Smooth muscle cell (in vitro differentiated cells): ENCODE results near the gene CDK17. TPM values are rescaled to one million over a fixed set of nuclear protein-coding genes. Genes with fewer than 3 reads are reported as not detected.

ENCODE experiments used
- DNase-seq: peaks from one replicate; lab custom pipeline; 2025; ENCODE audit not compliant: unreplicated experiment; lab: John Stamatoyannopoulos, UW
- H2AFZ ChIP-seq: fragments of 200-600 bp; sonication (generic); 2 replicates; pipeline ENCODE4 v1.6.0; 2016; ENCODE audit warnings: antibody characterized with exemption, low read depth, mild to moderate bottlenecking
- H3F3A ChIP-seq: fragments of 200-600 bp; sonication (generic); 2 replicates; pipeline ENCODE4 v1.6.0; 2017; ENCODE audit warnings: antibody characterized with exemption, low read depth
- H3K27ac ChIP-seq: fragments of 200-600 bp; sonication (generic); 2 replicates; pipeline ENCODE4 v1.5.1; 2016; ENCODE audit warnings: low read depth, mild to moderate bottlenecking
- H3K27me3 ChIP-seq: fragments of 200-600 bp; sonication (generic); 2 replicates; pipeline ENCODE4 v1.6.1; 2016; ENCODE audit warnings: low read depth, mild to moderate bottlenecking
- H3K36me3 ChIP-seq: fragments of 200-600 bp; sonication (generic); 2 replicates; pipeline ENCODE4 v1.5.1; 2016; ENCODE audit warnings: low read depth
- H3K4me1 ChIP-seq: fragments of 200-600 bp; sonication (generic); 2 replicates; pipeline ENCODE4 v1.5.1; 2016; ENCODE audit warnings: low read depth
- H3K4me2 ChIP-seq: fragments of 200-600 bp; sonication (generic); 2 replicates; pipeline ENCODE4 v1.6.0; 2016; ENCODE audit warnings: mild to moderate bottlenecking
- H3K4me3 ChIP-seq: fragments of 200-600 bp; sonication (generic); 2 replicates; pipeline ENCODE4 v1.5.1; 2016; ENCODE audit warnings: mild to moderate bottlenecking
- H3K79me2 ChIP-seq: fragments of 200-600 bp; sonication (generic); 2 replicates; pipeline ENCODE4 v1.6.0; 2016; ENCODE audit warnings: low read depth, mild to moderate bottlenecking
- H3K9ac ChIP-seq: fragments of 200-600 bp; sonication (generic); 2 replicates; pipeline ENCODE4 v1.6.0; 2016; ENCODE audit warnings: low read depth
- H3K9me3 ChIP-seq: fragments of 200-600 bp; sonication (generic); replicated peaks from 2 replicates; pipeline ENCODE4 v1.5.1; 2016; ENCODE audit warnings: low read depth
- H4K20me1 ChIP-seq: fragments of 200-600 bp; sonication (generic); 2 replicates; pipeline ENCODE4 v1.6.0; 2016; ENCODE audit warnings: low read depth
- WGBS: methylation state at CpG from one replicate; pipeline ENCODE4 v1.1.7; 2016; ENCODE audit warnings: low lambda C conversion rate; 5-methylcytosine and 5-hydroxymethylcytosine counted together
- polyA plus RNA-seq: library from polyadenylated mRNA; unstranded; fragments of >200 nt; fragmentation: Nextera tagmentation; extraction: Ambion mirVana; gene quantifications from 2 replicates; pipeline ENCODE4 v1.2.1, GENCODE V29; 2016
- total RNA-seq: library from RNA; depleted of rRNA; stranded (reverse); fragments of >200 nt; gene quantifications from 2 replicates; pipeline ENCODE4 v1.2.3, GENCODE V29; 2014
- TF ChIP-seq, protein P1 (sequence below): fragments of 200-600 bp; sonication (generic); IDR thresholded peaks from 2 replicates; pipeline ENCODE4 v1.5.1; 2017; ENCODE audit warnings: borderline replicate concordance, mild to moderate bottlenecking, antibody characterized with exemption; ENCODE audit not compliant: insufficient read depth, poor library complexity, severe bottlenecking

CDK17 gene
- total and polyA plus RNA-seq, 2 experiments from 2014 or later = 16.0 to 49.8 TPM

DNA sequence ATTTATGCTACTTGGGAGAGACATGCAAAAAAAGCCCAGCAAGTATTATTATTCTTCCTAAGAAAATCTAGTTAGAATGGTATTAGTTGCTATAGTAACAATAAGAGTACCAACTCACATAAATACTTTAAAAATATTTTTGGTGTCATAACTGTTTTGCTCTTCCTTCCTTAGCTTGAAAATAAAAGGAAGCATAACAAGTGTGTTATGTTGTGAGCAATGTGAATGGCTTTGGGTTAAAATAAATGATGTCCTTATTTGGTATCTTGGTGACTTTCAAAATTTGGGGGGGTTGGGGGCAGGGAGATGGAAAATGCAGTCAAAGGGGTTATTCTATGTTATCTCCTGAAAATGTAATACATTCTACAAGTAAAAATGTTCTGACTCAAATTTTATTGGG is 115.1 kb downstream of the CDK17 start:
- H3K36me3 ChIP-seq = peaks cover 51% of the 10 kb centered on the region
- TF ChIP-seq, protein P1, sequence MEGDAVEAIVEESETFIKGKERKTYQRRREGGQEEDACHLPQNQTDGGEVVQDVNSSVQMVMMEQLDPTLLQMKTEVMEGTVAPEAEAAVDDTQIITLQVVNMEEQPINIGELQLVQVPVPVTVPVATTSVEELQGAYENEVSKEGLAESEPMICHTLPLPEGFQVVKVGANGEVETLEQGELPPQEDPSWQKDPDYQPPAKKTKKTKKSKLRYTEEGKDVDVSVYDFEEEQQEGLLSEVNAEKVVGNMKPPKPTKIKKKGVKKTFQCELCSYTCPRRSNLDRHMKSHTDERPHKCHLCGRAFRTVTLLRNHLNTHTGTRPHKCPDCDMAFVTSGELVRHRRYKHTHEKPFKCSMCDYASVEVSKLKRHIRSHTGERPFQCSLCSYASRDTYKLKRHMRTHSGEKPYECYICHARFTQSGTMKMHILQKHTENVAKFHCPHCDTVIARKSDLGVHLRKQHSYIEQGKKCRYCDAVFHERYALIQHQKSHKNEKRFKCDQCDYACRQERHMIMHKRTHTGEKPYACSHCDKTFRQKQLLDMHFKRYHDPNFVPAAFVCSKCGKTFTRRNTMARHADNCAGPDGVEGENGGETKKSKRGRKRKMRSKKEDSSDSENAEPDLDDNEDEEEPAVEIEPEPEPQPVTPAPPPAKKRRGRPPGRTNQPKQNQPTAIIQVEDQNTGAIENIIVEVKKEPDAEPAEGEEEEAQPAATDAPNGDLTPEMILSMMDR = no peak

DNA sequence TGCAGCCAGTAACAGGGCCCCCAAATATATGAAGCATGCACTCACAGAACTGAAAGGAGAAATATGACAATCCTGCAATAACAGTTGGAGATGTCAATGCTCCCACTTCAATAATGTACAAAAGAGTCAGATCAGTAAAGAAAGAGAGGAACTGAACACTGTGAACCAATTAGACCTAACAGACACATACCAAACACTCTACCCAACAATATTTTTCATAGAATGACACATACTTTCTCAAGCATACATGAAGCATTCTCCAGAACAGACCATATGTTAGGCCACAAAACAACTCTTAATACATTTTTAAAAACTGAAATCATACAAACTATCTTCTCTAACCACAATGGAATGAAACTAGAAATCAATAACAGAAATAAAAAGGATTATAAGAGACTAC is 125.9 kb downstream of the CDK17 start:
- no peak overlapping the region for H2AFZ ChIP-seq
- no peak overlapping the region for H3K4me3 ChIP-seq
- no peaks in the 10 kb centered on the region for H3K4me1 ChIP-seq
- peaks cover 16% of the 10 kb centered on the region for H3K36me3 ChIP-seq
- TF ChIP-seq, protein P1 = no peak
- no peak overlapping the region for H3K9ac ChIP-seq
- no peaks in the 10 kb centered on the region for H3K9me3 ChIP-seq
- H4K20me1 ChIP-seq = peaks cover 16% of the 10 kb centered on the region
- peaks cover 4% of the 10 kb centered on the region for H3F3A ChIP-seq
- H3K27ac ChIP-seq = peak overlapping the region; percentile 48
- no peak overlapping the region for H3K4me2 ChIP-seq
- H3K27me3 ChIP-seq = no peaks in the 10 kb centered on the region
- DNase-seq = no peak
- no peaks in the 10 kb centered on the region for H3K79me2 ChIP-seq

More for the DNA sequence above, 115.1 kb downstream of the CDK17 start:
- Histone ChIP-seq H4K20me1 (no peaks in the 10 kb centered on the region), H3K9ac (no peak overlapping the region), H3K9me3 (no peaks in the 10 kb centered on the region), H3K27me3 (no peaks in the 10 kb centered on the region), H3K4me1 (peaks cover 4% of the 10 kb centered on the region), H2AFZ (no peak overlapping the region), H3K79me2 (no peaks in the 10 kb centered on the region), H3K4me2 (no peak overlapping the region), H3K4me3 (no peak overlapping the region), H3F3A (no peaks in the 10 kb centered on the region), H3K27ac (no peak overlapping the region)
- DNase-seq = no peak

DNA sequence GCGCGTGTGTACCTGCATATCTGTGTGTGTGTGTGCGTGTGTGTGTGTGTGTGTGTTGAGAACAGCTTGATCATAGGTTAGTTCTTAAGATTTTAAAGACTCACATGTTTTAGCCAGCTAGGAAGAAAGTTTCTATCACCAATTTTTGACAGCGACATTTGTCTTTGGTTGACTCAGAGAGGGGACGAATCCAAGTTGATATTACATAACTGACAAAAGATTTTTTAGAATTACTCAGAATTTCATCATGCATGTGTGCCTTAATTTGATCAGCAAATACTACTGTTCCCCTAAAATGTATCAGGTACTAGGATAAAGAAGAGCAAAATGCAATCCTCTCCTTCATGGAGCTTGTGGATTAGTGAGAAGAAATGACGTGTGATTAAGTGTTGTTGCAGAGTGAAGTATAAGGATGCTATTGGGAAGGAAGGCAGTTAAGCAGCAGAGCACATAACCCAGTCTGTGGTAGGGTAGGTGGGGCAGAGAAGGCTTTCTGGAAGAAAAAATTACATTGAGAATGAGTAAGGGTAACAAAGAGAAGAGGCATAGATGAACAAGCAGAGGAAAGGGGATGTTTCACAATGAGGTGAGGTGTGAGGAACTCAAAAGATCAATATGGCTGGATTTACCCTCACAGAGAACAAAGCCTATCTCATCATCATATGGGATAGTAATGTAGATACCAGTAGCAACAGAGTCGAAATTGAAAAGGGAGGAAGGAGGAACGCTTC is 128.6 kb downstream of the CDK17 start:
- DNase-seq = no peak
- Histone ChIP-seq H3K4me1 (no peaks in the 10 kb centered on the region), H3K27ac (no peak overlapping the region), H4K20me1 (peaks cover 31% of the 10 kb centered on the region), H3K36me3 (peaks cover 6% of the 10 kb centered on the region), H3K9me3 (no peaks in the 10 kb centered on the region), H3K79me2 (no peaks in the 10 kb centered on the region), H3F3A (peaks cover 10% of the 10 kb centered on the region), H3K4me2 (no peak overlapping the region), H2AFZ (no peak overlapping the region), H3K27me3 (no peaks in the 10 kb centered on the region), H3K9ac (no peak overlapping the region), H3K4me3 (no peak overlapping the region)
- 83% methylated on average over 8 of the region's 8 CpGs for WGBS
- TF ChIP-seq, protein P1 = no peak

DNA sequence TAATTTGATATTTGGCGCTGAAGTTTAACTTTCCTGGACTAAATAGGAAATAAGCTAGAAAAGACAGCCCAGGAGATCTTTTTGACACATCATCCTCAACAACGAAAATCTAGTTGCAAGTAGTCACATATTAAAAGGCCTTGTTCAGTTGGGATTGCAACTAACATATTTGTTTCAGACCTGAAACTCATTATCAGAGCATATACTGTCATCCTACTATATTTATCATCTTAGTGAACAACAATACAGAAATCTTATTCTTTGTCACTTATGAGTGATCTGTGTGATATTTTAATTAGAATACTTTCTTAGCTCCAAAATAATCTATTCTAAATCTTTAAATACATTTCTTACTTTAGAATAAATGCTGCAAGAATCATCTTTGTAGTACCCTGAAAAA is 134.0 kb downstream of the CDK17 start:
- TF ChIP-seq, protein P1 = no peak
- no peak for DNase-seq
- Histone ChIP-seq H3K27me3 (no peaks in the 10 kb centered on the region), H3F3A (peaks cover 18% of the 10 kb centered on the region), H3K4me1 (no peaks in the 10 kb centered on the region), H2AFZ (no peak overlapping the region), H3K4me3 (no peak overlapping the region), H3K79me2 (peaks cover 3% of the 10 kb centered on the region), H3K27ac (no peak overlapping the region), H3K36me3 (peaks cover 13% of the 10 kb centered on the region), H3K4me2 (no peak overlapping the region), H3K9me3 (no peaks in the 10 kb centered on the region), H3K9ac (no peak overlapping the region), H4K20me1 (peaks cover 65% of the 10 kb centered on the region)
- 94% methylated on average over 2 of the region's 2 CpGs for WGBS
